ENCODE measurements around the gene MGLL.
"Not testable (repeated sequence)": the region's sequence is repeated elsewhere in the genome, so short reads cannot be mapped to it uniquely, and the experiment has no call there.

Gene MGLL

GRCh38 chr3:127712881-127713771 lies 109.2 kb downstream of the MGLL start:
- in situ Hi-C loops (cut with HindIII; ENCODE audit: low sequenced_read_pairs): no loop called here

- in situ Hi-C loops (cut with HindIII; ENCODE audit: low sequenced_read_pairs): no loop called here
Measured at GRCh38 chr3:127712461-127712860, 109.9 kb downstream of the MGLL start.

GRCh38 chr3:127711896-127712295 lies 110.4 kb downstream of the MGLL start:
- in situ Hi-C loops (cut with HindIII; ENCODE audit: low sequenced_read_pairs): no loop called here

- in situ Hi-C loops (cut with HindIII; ENCODE audit: low sequenced_read_pairs): no loop called here
Measured at GRCh38 chr3:127711021-127711695, 111.2 kb downstream of the MGLL start.

GRCh38 chr3:127710155-127710941 lies 112.0 kb downstream of the MGLL start:
- in situ Hi-C loops (cut with HindIII; ENCODE audit: low sequenced_read_pairs): no loop called here

- in situ Hi-C loops (cut with HindIII; ENCODE audit: low sequenced_read_pairs): no loop called here
Measured at GRCh38 chr3:127709320-127710060, 112.8 kb downstream of the MGLL start.

GRCh38 chr3:127708837-127709236 lies 113.5 kb downstream of the MGLL start:
- in situ Hi-C loops (cut with HindIII; ENCODE audit: low sequenced_read_pairs): no loop called here

GRCh38 chr3:127707851-127708411 lies 114.4 kb downstream of the MGLL start:
- in situ Hi-C loops (cut with HindIII; ENCODE audit: low sequenced_read_pairs): no loop called here

- in situ Hi-C loops (cut with HindIII; ENCODE audit: low sequenced_read_pairs): no loop called here
Measured at GRCh38 chr3:127706785-127707351, 115.4 kb downstream of the MGLL start.

- in situ Hi-C loops (cut with HindIII; ENCODE audit: low sequenced_read_pairs): no loop called here
Measured at GRCh38 chr3:127706312-127706711, 116.0 kb downstream of the MGLL start.

- in situ Hi-C loops (cut with HindIII; ENCODE audit: low sequenced_read_pairs): not testable (repeated sequence)
Measured at GRCh38 chr3:127704840-127705239, 117.5 kb downstream of the MGLL start.

GRCh38 chr3:127702151-127702578 lies 120.2 kb downstream of the MGLL start:
- in situ Hi-C loops (cut with HindIII; ENCODE audit: low sequenced_read_pairs): no loop called here

- in situ Hi-C loops (cut with HindIII; ENCODE audit: low sequenced_read_pairs): no loop called here
Measured at GRCh38 chr3:127701280-127701911, 120.9 kb downstream of the MGLL start.

- in situ Hi-C loops (cut with HindIII; ENCODE audit: low sequenced_read_pairs): no loop called here
Measured at GRCh38 chr3:127700406-127700805, 121.9 kb downstream of the MGLL start.

- in situ Hi-C loops (cut with HindIII; ENCODE audit: low sequenced_read_pairs): no loop called here
Measured at GRCh38 chr3:127699416-127700300, 122.7 kb downstream of the MGLL start.

GRCh38 chr3:127698691-127699415 lies 123.5 kb downstream of the MGLL start:
- in situ Hi-C loops (cut with HindIII; ENCODE audit: low sequenced_read_pairs): no loop called here

- in situ Hi-C loops (cut with HindIII; ENCODE audit: low sequenced_read_pairs): no loop called here
Measured at GRCh38 chr3:127698286-127698685, 124.0 kb downstream of the MGLL start.

Data from endothelial cell of hepatic sinusoid (primary cell).